ENCODE results near the gene FOXO1. TPM values are rescaled to one million over a fixed set of nuclear protein-coding genes. Genes with fewer than 3 reads are reported as not detected.

The FOXO1 gene
- total RNA-seq, 1 donor from 2014 or later = 17.7 TPM

- H3K4me3 ChIP-seq (ENCODE audit: low read depth, low read length) = no peak overlapping the region
- no peaks in the 10 kb centered on the region for H3K36me3 ChIP-seq (ENCODE audit: control insufficient read depth, insufficient read depth, low read length)
- no peak for TF ChIP-seq CTCF (IDR thresholded peaks at IDR 0.05; ENCODE audit: insufficient read depth, low read length, poor library complexity, severe bottlenecking)
- no peak for DNase-seq (ENCODE audit: low read depth)
- no peaks in the 10 kb centered on the region for H3K27me3 ChIP-seq (ENCODE audit: control insufficient read depth, insufficient read depth, low read length)
Measured at GRCh38 chr13:40580566-40581276, 85.7 kb downstream of the FOXO1 start.

GRCh38 chr13:40579535-40579934 lies 86.9 kb downstream of the FOXO1 start:
- no peak for TF ChIP-seq CTCF (IDR thresholded peaks at IDR 0.05; ENCODE audit: insufficient read depth, low read length, poor library complexity, severe bottlenecking)
- H3K36me3 ChIP-seq (ENCODE audit: control insufficient read depth, insufficient read depth, low read length) = no peaks in the 10 kb centered on the region
- DNase-seq (ENCODE audit: low read depth) = no peak
- no peak overlapping the region for H3K4me3 ChIP-seq (ENCODE audit: low read depth, low read length)
- no peaks in the 10 kb centered on the region for H3K27me3 ChIP-seq (ENCODE audit: control insufficient read depth, insufficient read depth, low read length)

GRCh38 chr13:40578055-40578454 lies 88.4 kb downstream of the FOXO1 start:
- DNase-seq (ENCODE audit: low read depth) = no peak
- no peaks in the 10 kb centered on the region for H3K36me3 ChIP-seq (ENCODE audit: control insufficient read depth, insufficient read depth, low read length)
- H3K27me3 ChIP-seq (ENCODE audit: control insufficient read depth, insufficient read depth, low read length) = no peaks in the 10 kb centered on the region
- H3K4me3 ChIP-seq (ENCODE audit: low read depth, low read length) = no peak overlapping the region
- no peak for TF ChIP-seq CTCF (IDR thresholded peaks at IDR 0.05; ENCODE audit: insufficient read depth, low read length, poor library complexity, severe bottlenecking)

GRCh38 chr13:40576369-40576768 lies 90.1 kb downstream of the FOXO1 start:
- DNase-seq (ENCODE audit: low read depth) = no peak
- Histone ChIP-seq H3K4me3 (ENCODE audit: low read depth, low read length) (no peak overlapping the region), H3K36me3 (ENCODE audit: control insufficient read depth, insufficient read depth, low read length) (no peaks in the 10 kb centered on the region), H3K27me3 (ENCODE audit: control insufficient read depth, insufficient read depth, low read length) (no peaks in the 10 kb centered on the region)
- TF ChIP-seq CTCF (IDR thresholded peaks at IDR 0.05; ENCODE audit: insufficient read depth, low read length, poor library complexity, severe bottlenecking) = no peak

GRCh38 chr13:40572961-40573360 lies 93.5 kb downstream of the FOXO1 start:
- DNase-seq (ENCODE audit: low read depth) = no peak
- Histone ChIP-seq H3K27me3 (ENCODE audit: control insufficient read depth, insufficient read depth, low read length) (no peaks in the 10 kb centered on the region), H3K4me3 (ENCODE audit: low read depth, low read length) (no peak overlapping the region), H3K36me3 (ENCODE audit: control insufficient read depth, insufficient read depth, low read length) (no peaks in the 10 kb centered on the region)
- TF ChIP-seq CTCF (IDR thresholded peaks at IDR 0.05; ENCODE audit: insufficient read depth, low read length, poor library complexity, severe bottlenecking) = no peak

Data from kidney epithelial cell (primary cell).